ENCODE data around the gene PCNA. TPM values are rescaled to one million over a fixed set of nuclear protein-coding genes. Genes with fewer than 3 reads are reported as not detected.
A peak's percentile ranks its signal among the peaks of the same experiment; 100 is the strongest.

PCNA gene
- total and polyA plus RNA-seq, 9 of the 15 experiments (the other 6 are each of a cell fraction or from before 2014, with no cell fraction given) = 213 to 390 (median 291) TPM

GRCh38 chr20:5128886-5129285 is 9.1 kb upstream of the PCNA start (continued):
- TF ChIP-seq, protein P1, sequence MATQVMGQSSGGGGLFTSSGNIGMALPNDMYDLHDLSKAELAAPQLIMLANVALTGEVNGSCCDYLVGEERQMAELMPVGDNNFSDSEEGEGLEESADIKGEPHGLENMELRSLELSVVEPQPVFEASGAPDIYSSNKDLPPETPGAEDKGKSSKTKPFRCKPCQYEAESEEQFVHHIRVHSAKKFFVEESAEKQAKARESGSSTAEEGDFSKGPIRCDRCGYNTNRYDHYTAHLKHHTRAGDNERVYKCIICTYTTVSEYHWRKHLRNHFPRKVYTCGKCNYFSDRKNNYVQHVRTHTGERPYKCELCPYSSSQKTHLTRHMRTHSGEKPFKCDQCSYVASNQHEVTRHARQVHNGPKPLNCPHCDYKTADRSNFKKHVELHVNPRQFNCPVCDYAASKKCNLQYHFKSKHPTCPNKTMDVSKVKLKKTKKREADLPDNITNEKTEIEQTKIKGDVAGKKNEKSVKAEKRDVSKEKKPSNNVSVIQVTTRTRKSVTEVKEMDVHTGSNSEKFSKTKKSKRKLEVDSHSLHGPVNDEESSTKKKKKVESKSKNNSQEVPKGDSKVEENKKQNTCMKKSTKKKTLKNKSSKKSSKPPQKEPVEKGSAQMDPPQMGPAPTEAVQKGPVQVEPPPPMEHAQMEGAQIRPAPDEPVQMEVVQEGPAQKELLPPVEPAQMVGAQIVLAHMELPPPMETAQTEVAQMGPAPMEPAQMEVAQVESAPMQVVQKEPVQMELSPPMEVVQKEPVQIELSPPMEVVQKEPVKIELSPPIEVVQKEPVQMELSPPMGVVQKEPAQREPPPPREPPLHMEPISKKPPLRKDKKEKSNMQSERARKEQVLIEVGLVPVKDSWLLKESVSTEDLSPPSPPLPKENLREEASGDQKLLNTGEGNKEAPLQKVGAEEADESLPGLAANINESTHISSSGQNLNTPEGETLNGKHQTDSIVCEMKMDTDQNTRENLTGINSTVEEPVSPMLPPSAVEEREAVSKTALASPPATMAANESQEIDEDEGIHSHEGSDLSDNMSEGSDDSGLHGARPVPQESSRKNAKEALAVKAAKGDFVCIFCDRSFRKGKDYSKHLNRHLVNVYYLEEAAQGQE (IDR thresholded peaks at IDR 0.05; ENCODE audit: borderline replicate concordance) = peak; percentile 96
- TF ChIP-seq, protein P1 (CRISPR knock-in tag; IDR thresholded peaks at IDR 0.05; ENCODE audit: low read depth) = peak; percentile 84
- no peak for TF ChIP-seq HEY1 (CRISPR knock-in tag; IDR thresholded peaks at IDR 0.05; ENCODE audit: borderline replicate concordance)
- no peak for TF ChIP-seq OTX1 (CRISPR knock-in tag; IDR thresholded peaks at IDR 0.05)
- no peak for TF ChIP-seq U2AF2 (optimal IDR thresholded peaks at IDR 0.05; ENCODE audit: low read depth, low read length)
- TF ChIP-seq MTF1 (CRISPR knock-in tag; IDR thresholded peaks at IDR 0.05; ENCODE audit: borderline replicate concordance) = no peak
- TF ChIP-seq RAD21 (CRISPR knock-in tag; conservative IDR thresholded peaks at IDR 0.05 in 1 of 2, IDR thresholded peaks at IDR 0.05 in 1 of 2) = peak in 1 of 2 experiments; percentile 28; a peak in 1 of 4 replicates
- no peak for TF ChIP-seq BHLHE40 (IDR thresholded peaks at IDR 0.05; ENCODE audit: low read length)
- TF ChIP-seq KDM1A (IDR thresholded peaks at IDR 0.05) = no peak
- peak; percentile 87 for TF ChIP-seq EHMT2 (IDR thresholded peaks at IDR 0.05)
- peak in 1 of 2 experiments; percentile 42; a peak in 1 of 4 replicates for TF ChIP-seq SIN3A (IDR thresholded peaks at IDR 0.05; ENCODE audit: borderline replicate concordance in 2 of 2, control insufficient read depth in 1 of 2, low read depth in 2 of 2, low read length in 2 of 2)
- no peak for TF ChIP-seq USF1 (CRISPR knock-in tag; IDR thresholded peaks at IDR 0.05)

All from K562 (cell line).